ENCODE results near the gene INHA. TPM values are rescaled to one million over a fixed set of nuclear protein-coding genes. Genes with fewer than 3 reads are reported as not detected.

Gene INHA
- total and polyA plus RNA-seq, 7 donors, result 0.31 to 0.46 (median 0.34) TPM; not detected in 3

GRCh38 chr2:219536967-219537366 is 35.1 kb upstream of the INHA start:
- 70 to 78% methylated on average over 9 of the region's 9 CpGs for WGBS, 2 donors
- Histone ChIP-seq H3K27me3 (no peaks in the 10 kb centered on the region), H3K9me3 (no peaks in the 10 kb centered on the region), H3K4me1 (peaks cover 0 to 17% (median 13%) of the 10 kb centered on the region in 4 donors), H3K36me3 (peaks cover 6 to 30% (median 15%) of the 10 kb centered on the region in 4 donors), H3K27ac (no peak overlapping the region), H3K4me3 (no peak overlapping the region)
- intact Hi-C loops (cut with DNase I), result no loop called here
- DNase-seq, result no peak
- TF ChIP-seq EP300 (IDR thresholded peaks at IDR 0.05) (no peak), POLR2AphosphoS5 (IDR thresholded peaks at IDR 0.05) (no peak), POLR2A (IDR thresholded peaks at IDR 0.05) (no peak), CTCF (IDR thresholded peaks at IDR 0.05) (no peak)

- H3K9me3 ChIP-seq, result no peaks in the 10 kb centered on the region
- H3K4me1 ChIP-seq, result peaks cover 0 to 26% (median 22%) of the 10 kb centered on the region in 4 donors
- no peaks in the 10 kb centered on the region for H3K27me3 ChIP-seq
- no peak for DNase-seq
- H3K36me3 ChIP-seq, result peaks cover 6 to 30% (median 15%) of the 10 kb centered on the region in 4 donors
- intact Hi-C loops (cut with DNase I), result no loop called here
- 34 to 55% methylated on average over 14 of the region's 15 CpGs for WGBS, 2 donors
- H3K4me3 ChIP-seq, result no peak overlapping the region
- H3K27ac ChIP-seq, result no peak overlapping the region
- TF ChIP-seq POLR2A (IDR thresholded peaks at IDR 0.05), result no peak
- no peak for TF ChIP-seq EP300 (IDR thresholded peaks at IDR 0.05)
These were observed 34.2 kb upstream of the INHA start for GRCh38 chr2:219537657-219538488.

- H3K27me3 ChIP-seq, result no peaks in the 10 kb centered on the region
- intact Hi-C loops (cut with DNase I), result no loop called here
- WGBS, 2 donors, result 79 to 86% methylated on average over 6 of the region's 6 CpGs
- no peaks in the 10 kb centered on the region for H3K9me3 ChIP-seq
- H3K4me3 ChIP-seq, result no peak overlapping the region
- H3K36me3 ChIP-seq, result peaks cover 6 to 30% (median 15%) of the 10 kb centered on the region in 4 donors
- H3K4me1 ChIP-seq, result peaks cover 0 to 32% (median 23%) of the 10 kb centered on the region in 4 donors
- TF ChIP-seq POLR2A (IDR thresholded peaks at IDR 0.05) (no peak), POLR2AphosphoS5 (IDR thresholded peaks at IDR 0.05) (no peak), CTCF (IDR thresholded peaks at IDR 0.05) (no peak), EP300 (IDR thresholded peaks at IDR 0.05) (no peak)
- DNase-seq, result no peak
- H3K27ac ChIP-seq, result no peak overlapping the region
These were observed 33.6 kb upstream of the INHA start for GRCh38 chr2:219538504-219538951.

DNA sequence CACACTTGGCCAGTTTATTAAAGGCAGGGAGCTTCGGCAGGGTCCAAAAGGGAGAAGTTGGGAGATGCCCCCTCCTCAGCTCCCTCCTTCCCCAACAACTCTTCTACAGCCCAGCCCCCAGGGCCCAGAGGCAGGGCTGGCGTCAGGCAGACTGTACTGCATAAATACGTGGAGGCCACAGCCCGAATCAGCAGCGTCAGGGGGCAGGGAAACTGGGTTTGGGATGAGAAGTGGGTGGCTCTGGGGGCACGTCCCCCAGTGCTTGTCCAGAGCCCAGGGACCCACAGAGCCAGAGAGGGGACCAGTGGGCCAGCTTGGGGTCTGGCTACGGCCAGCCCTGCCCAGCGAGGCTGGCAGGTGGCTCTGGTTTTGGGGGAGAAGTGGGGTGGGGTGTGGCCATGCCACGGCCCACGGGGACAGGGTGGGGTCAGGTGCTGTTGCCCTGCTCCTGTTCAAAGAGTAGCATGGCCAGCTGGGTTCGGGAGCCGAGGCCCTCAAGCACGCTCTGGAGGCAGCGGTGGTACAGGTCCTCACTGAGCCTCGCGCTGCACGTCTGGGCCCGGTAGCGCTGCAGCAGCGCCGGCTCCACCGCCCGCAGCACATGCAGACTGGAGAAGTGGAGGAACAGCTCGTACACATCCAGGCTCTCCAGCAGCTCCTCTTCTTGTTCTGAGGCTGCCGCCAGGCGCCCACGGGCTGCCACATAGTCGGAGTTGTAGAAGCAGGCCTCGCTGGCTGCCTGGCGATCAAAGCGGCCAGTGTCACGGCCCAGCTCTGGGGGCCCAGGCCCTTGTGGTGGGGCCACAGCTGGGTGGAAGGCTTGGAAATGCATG is 32.9 kb upstream of the INHA start:
- no peak for TF ChIP-seq POLR2A (IDR thresholded peaks at IDR 0.05)
- no peak for TF ChIP-seq CTCF (IDR thresholded peaks at IDR 0.05)
- TF ChIP-seq POLR2AphosphoS5 (IDR thresholded peaks at IDR 0.05), result no peak
- TF ChIP-seq EP300 (IDR thresholded peaks at IDR 0.05), result no peak
- H3K4me3 ChIP-seq, result no peak overlapping the region
- DNase-seq, result no peak
- H3K4me1 ChIP-seq, result peaks cover 0 to 35% (median 25%) of the 10 kb centered on the region in 4 donors
- no peak overlapping the region for H3K27ac ChIP-seq
- no peaks in the 10 kb centered on the region for H3K9me3 ChIP-seq
- H3K27me3 ChIP-seq, result no peaks in the 10 kb centered on the region
- 90 to 91% methylated on average over 32 of the region's 32 CpGs for WGBS, 2 donors
- intact Hi-C loops (cut with DNase I), result no loop called here
- peaks cover 6 to 30% (median 15%) of the 10 kb centered on the region in 4 donors for H3K36me3 ChIP-seq
